NCI-H748 (cell line): ENCODE results near the gene C11orf42.
A peak's percentile ranks its signal among the peaks of the same experiment; 100 is the strongest.
"Not testable (repeated sequence)": the region's sequence is repeated elsewhere in the genome, so short reads cannot be mapped to it uniquely, and the experiment has no call there.

Source experiments
- DNase-seq: peaks from one replicate; lab custom pipeline; 2025; ENCODE audit not compliant: unreplicated experiment; lab: John Stamatoyannopoulos, UW

Gene C11orf42

DNA sequence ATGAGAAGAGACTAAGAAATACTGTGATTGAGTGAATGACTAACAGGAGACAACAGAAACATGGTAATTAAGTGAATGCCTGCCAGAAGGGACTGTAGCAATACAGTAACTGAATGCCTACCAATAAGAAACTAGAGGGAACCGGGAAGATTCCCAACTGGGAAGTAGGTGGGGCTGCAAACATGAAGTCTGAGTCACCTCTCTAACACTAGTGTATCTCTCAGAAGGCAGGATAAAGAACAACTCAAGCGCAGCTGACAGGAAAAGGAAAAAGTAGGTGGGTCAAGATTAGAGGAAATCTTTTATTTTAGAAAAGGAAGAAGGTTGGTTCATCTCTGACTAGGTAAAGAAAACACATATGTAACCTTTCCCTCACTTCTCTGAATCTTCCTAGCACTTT is 14.0 kb downstream of the C11orf42 start:
- DNase-seq = no peak

DNA sequence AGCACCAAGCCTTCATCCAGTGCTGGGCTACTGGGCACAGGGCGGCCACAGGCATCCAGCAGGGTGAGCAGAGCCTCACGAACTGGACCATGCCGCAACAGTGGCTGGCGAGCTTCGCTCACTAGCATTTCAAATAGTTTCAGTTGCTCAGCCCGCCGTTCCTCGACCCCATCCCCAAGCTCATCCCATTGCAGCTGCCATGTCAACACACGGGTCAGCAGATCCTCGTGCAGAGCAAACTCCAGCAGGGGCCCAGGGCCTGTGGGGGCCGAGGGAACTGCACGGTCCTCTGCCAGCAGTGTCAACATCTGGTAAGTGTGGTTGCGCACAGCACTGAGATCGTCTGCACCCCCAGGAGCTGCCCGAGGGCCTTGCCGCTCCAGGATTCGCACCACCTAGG is 18.5 kb downstream of the C11orf42 start:
- DNase-seq = no peak

DNA sequence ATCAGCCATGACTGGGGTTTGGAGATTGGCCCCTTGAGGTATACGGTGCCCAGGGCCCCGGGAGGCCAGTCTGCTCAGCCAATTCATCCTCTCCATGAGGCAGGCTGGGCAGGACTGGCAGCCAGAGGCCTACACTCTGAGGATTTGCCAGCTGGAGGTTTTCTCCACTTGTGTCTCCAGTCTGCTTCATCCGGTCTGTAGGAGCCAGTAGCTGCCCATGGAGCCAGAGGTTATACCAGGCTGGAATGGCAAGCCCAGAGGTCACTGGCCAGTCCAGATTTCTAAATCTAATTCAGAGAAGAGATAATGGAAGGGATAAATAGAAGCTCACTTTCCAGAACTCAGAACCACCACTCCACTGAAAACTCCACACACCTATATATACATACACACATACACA is 19.1 kb downstream of the C11orf42 start:
- DNase-seq = no peak

DNA sequence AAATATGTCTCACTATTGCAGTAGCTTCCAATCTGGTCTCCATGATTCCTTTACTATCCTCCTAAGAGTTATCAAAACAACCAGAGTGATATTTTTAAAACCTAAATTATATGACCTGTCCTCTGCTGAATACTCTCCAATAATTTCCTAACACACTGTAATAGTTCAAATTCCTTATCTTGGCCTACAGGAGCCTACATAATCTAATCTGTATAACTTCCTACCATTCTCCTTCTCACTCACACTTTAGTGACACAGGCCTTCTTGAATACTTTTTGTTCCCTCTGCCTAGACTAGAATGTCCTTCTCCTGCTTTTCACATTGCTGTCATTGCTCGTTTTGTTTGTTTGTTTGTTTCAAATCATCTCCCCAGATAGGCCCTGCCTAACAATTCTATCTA is 19.7 kb downstream of the C11orf42 start:
- DNase-seq = no peak

DNA sequence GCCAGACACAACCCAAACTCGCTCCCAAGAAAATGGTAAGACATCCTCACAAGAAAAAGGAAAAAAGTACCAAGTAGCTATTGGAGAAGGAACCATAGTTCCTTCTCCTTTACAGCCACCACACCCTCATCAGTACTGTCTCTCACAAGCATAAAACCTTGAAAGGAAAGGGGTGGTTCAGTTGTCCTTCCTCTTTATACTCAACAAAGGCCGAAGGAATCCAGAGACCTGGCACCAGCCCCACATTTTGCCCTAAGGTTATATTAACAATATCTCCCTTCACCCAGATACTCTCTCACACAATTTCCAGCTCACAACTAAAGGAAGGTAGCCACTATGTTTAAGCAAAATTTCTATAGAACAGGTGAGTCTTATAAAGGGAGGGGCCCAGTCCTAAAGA is 20.5 kb downstream of the C11orf42 start:
- no peak for DNase-seq

GRCh38 chr11:6228520-6228919 is 23.2 kb downstream of the C11orf42 start:
- no peak for DNase-seq

DNA sequence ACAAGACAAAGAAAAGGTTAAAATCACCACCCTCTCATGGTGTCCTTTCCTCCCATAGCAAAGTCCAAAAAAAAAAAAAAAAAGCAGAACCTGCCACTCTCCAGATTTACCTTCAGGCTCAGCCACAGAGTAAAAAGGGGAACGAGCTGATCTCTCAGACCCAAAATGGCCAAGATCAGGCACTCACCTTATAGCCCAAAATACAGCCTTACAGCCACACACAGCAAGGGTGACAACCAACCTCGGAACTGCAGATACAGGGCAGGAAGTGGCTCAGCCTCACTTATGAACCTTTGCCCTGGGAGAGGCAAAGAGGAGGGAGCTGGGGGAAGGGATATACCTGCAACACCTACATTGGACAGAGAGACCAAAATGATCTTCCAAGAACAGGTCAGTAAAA is 24.6 kb downstream of the C11orf42 start:
- no peak for DNase-seq

- peak; percentile 11 for DNase-seq
Measured at GRCh38 chr11:6232899-6233298, 27.5 kb downstream of the C11orf42 start.

DNA sequence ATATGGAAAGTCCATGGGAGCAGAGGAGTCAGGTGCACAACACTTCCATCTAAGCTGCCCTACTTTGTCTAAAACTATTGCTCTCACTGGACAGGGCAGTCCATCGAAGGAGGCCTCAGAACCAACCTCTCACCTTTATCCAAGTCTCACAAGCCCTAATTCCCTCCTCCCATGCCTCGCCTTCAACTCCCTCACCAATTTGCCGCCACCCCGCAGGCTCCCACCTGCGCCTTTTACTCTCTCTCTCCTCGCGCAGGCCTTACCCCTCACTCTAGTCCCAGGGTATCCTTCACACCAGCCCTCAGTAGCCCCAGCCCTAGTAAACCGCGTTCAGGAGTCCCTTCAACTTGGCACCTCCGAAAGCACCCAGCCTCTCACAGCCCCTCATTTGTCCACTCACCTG is 28.6 kb downstream of the C11orf42 start:
- peak; percentile 62 for DNase-seq

GRCh38 chr11:6234387-6235107 is 29.2 kb downstream of the C11orf42 start, which contains the start of gene FHIP1B:
FHIP1B (minus strand) TSS chr11:6234636; CDS start chr11:6224516, 10,120 bp downstream.
- peak; percentile 99 for DNase-seq

DNA sequence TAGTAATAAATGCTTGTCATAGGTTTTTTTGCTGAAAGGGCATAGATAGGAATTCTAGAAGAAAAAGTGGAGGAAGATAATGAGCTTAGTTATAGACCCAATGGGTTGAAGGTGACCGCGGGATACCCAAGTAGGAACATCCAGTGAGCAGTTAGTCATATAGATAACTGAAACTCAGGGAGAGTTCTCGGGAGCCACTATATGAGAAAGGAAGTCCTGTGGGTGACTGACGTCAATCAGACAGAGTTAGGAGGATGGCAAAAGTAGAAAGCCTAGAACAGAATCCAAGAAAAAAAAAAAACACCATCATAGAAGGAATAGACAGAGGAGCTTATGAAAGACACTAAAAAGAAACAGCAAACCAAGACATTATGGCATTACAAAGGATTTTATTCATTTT is 31.9 kb downstream of the C11orf42 start:
- no peak for DNase-seq

DNA sequence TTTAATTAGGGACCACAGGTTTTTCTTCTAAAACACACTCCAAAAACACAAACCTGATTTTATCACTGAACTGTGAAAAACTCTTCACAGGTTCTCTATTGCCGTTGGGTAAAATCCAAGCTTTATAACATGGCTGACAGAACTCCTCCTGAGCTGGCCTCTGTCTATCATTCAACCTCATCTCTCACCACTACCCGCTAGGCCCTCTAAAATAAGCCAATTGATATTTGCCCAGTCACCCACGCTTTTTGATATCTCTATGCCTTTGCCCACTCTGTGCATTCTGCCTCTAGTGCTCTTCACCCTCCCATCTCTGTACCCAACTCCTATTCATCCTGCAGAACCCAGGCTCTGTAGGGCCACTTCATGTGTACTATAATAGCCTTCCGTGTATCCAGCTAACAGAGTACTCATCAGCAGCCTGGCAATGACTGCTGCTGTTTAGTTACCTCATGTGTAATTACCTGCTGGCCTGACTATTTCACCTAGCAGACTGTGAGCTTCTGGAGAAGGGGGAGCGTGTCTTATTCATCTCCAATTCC is 32.5 kb downstream of the C11orf42 start:
- DNase-seq = no peak

- DNase-seq = peak; percentile 59
Measured at GRCh38 chr11:6238902-6239301, 33.5 kb downstream of the C11orf42 start, which contains the start of gene CNGA4. CNGA4 (plus strand) TSS chr11:6239089; CDS start chr11:6239207, 118 bp downstream.

GRCh38 chr11:6240139-6240538 is 34.8 kb downstream of the C11orf42 start:
- no peak for DNase-seq

DNA sequence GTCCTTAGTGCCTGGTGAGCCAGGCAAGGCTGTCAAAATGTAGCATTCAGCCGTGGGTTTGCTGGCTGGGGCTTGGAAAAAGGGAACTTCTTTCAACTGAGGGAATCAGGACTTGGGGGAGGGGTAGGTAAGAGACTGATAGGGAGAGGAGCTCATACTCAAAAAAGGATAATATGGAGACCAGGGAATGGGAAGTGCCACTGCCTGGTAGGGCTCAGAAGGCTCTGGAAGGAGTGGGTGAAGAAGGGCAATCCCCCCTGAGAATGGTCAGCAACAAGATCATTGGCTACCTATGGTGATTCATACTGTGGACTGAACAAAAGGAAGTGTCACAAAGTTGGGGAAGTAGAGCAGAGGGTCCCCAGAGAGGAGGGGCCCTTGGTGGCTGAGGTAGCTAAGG is 35.4 kb downstream of the C11orf42 start:
- DNase-seq = no peak

GRCh38 chr11:6241316-6241715 is 36.0 kb downstream of the C11orf42 start:
- no peak for DNase-seq

GRCh38 chr11:6245536-6245935 is 40.2 kb downstream of the C11orf42 start:
- no peak for DNase-seq

- no peak for DNase-seq
Measured at GRCh38 chr11:6248248-6248647, 42.9 kb downstream of the C11orf42 start.

- not testable (repeated sequence) for DNase-seq
Measured at GRCh38 chr11:6248897-6249296, 43.5 kb downstream of the C11orf42 start.

DNA sequence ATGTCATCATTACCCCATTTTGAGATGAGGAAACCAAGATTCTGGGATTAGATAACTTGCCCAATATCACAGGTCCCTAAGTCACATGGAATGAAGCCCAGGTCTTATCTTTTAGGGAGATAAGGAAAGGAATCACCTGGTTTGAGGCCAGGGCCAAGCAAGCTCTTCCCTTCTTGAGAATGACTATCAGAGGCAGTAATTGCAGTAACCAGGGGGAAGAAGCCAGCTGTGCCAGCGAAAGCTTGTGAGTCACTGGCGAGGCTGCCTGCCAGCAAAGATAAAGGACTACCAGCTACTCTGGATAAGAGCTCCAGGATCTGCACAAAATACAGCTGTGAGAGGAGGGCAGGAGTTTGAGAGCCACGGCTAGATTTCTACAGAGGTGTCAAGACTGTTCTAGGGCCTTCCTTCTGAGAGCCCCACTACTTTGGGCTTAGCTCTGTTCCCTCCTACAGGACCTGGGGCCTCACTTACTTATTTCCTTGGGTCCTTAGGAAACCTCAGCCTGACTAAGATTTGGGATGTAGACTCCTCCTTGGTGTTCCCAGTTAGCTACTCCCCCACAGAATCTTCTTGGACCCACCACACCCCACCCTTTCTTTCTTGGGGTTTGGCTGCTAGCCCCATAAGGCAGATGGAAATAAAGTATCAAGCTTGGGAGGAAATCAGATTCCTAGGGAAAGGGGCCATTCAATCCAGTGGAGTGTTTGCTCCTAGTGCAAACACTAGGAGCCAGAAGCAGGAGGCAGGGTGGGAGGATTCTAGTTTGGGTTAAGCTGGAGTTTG is 44.6 kb downstream of the C11orf42 start:
- DNase-seq = no peak

DNA sequence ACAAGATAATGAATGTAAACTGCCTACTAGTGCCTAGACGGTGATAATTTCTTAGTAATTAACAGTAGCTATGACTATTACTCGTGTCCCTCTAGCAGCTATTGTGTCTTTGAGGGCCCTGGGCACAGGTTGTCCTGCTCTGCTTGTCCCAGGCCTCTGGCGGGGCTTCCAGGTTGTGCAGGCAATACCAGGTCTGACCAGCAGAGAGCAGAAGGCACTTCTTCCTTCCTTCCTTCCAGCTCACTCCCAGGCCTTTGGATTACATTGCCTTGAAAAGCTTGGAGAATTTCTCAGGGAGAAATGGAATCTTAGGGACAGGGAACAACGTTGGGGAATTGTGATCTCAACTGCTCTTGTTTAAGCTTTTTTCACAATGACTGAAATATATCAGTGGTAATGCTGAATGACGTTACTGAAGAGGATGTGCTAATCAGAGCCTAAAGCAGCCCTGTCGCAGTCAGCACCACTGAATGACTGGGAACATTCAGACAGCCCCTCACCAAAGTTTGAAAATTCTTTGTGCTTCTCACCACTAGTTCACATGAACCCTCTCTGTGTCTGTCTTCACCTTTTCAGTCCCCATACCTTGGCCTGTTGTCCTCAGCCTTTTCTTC is 45.9 kb downstream of the C11orf42 start:
- peak; percentile 69 for DNase-seq
